ENCODE measurements around the gene FHDC1. TPM values are rescaled to one million over a fixed set of nuclear protein-coding genes. Genes with fewer than 3 reads are reported as not detected.

FHDC1 gene
- polyA plus RNA-seq, 3 donors = 0.21 TPM; not detected in 2

DNA sequence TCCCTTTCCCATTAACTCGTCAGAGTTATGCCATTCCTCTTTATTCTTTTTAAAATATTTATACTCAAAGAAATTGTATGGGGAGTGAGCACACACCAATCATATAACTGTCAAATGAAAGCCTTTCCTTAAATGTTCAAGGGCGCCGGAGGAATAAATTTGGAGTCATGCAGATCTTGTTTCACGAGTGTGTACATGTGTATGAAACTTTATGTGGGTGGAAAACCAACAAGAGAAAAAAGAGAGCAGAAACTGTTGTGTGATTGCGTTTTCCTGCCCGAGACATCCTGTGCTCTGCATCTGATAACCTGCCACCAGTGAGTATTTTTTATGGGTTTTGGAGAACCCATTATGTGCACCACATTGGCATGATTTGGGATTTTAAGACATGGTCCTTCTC is 88.3 kb downstream of the FHDC1 start:
- TF ChIP-seq, protein P1, sequence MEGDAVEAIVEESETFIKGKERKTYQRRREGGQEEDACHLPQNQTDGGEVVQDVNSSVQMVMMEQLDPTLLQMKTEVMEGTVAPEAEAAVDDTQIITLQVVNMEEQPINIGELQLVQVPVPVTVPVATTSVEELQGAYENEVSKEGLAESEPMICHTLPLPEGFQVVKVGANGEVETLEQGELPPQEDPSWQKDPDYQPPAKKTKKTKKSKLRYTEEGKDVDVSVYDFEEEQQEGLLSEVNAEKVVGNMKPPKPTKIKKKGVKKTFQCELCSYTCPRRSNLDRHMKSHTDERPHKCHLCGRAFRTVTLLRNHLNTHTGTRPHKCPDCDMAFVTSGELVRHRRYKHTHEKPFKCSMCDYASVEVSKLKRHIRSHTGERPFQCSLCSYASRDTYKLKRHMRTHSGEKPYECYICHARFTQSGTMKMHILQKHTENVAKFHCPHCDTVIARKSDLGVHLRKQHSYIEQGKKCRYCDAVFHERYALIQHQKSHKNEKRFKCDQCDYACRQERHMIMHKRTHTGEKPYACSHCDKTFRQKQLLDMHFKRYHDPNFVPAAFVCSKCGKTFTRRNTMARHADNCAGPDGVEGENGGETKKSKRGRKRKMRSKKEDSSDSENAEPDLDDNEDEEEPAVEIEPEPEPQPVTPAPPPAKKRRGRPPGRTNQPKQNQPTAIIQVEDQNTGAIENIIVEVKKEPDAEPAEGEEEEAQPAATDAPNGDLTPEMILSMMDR (IDR thresholded peaks at IDR 0.05) = no peak
- Mint-ChIP-seq H3K4me3 (no peak overlapping the region), H3K36me3 (no peaks in the 10 kb centered on the region), H3K27ac (no peak overlapping the region), H3K27me3 (ENCODE audit: low read depth in 3 of 3) (peaks cover 0 to 6% (median 3%) of the 10 kb centered on the region in 3 donors), H3K4me1 (peaks cover 7% of the 10 kb centered on the region), H3K9me3 (peaks cover 4 to 12% (median 7%) of the 10 kb centered on the region in 7 donors)
- no peak for DNase-seq
- H3K79me2 ChIP-seq (ENCODE audit: insufficient read depth, low read length) = no peaks in the 10 kb centered on the region
- no peaks in the 10 kb centered on the region for H3K36me3 ChIP-seq (replicated peaks in 1 of 2; ENCODE audit: control insufficient read depth in 1 of 2, insufficient read depth in 2 of 2, low read length in 2 of 2)
- H3K27ac ChIP-seq (ENCODE audit: low read depth in 1 of 2, low read length in 2 of 2) = no peak overlapping the region
- no peak overlapping the region for H3K4me2 ChIP-seq (replicated peaks; ENCODE audit: extremely low read depth, low read length, poor library complexity, severe bottlenecking)
- H3K4me1 ChIP-seq (ENCODE audit: control insufficient read depth in 1 of 2, insufficient read depth in 2 of 2, low read length in 2 of 2) = peaks cover 23 to 24% of the 10 kb centered on the region in 2 donors
- no peak overlapping the region for H2AFZ ChIP-seq (ENCODE audit: insufficient read depth, low read depth, low read length, poor library complexity, severe bottlenecking)
- intact Hi-C loops (cut with micrococcal nuclease) = no loop called here
- no peak overlapping the region for H3K4me3 ChIP-seq (replicated peaks in 1 of 3; ENCODE audit: low read depth in 2 of 3, low read length in 3 of 3)
- H3K27me3 ChIP-seq (ENCODE audit: control insufficient read depth in 2 of 2, insufficient read depth in 2 of 2, low read length in 2 of 2) = no peaks in the 10 kb centered on the region
- WGBS (ENCODE audit: insufficient coverage) = 97% methylated on average over 3 of the region's 6 CpGs
- H3K9me3 ChIP-seq (replicated peaks in 1 of 2; ENCODE audit: control insufficient read depth in 1 of 2, insufficient read depth in 1 of 2, low read length in 2 of 2) = peaks cover 0 to 5% of the 10 kb centered on the region in 2 donors
- no peaks in the 10 kb centered on the region for H4K20me1 ChIP-seq (ENCODE audit: insufficient read depth, low read length)
- H3K9ac ChIP-seq (ENCODE audit: insufficient read depth, low read length, poor library complexity, severe bottlenecking) = no peak overlapping the region

DNA sequence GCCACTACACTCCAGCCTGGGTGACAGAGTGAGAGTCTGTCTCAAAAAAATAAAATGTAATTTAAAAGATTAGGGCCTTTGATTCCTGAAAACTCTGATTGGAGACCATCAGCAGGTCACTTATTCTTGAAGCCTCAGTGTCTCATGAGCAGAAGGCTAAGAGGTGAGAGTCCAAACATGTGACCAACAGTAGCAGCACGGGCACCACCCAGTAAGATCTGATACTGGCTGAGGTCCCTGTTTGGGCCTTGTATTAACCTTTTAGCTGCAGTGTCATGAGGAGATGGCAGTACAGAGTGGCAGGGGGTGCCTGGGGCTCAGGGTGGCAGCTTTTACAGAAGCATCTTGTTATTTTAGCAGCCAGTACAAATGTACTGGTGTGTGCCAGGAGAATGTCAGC is 89.3 kb downstream of the FHDC1 start:
- H3K4me1 Mint-ChIP-seq = peaks cover 7% of the 10 kb centered on the region
- Histone ChIP-seq H3K27me3 (ENCODE audit: control insufficient read depth in 2 of 2, insufficient read depth in 2 of 2, low read length in 2 of 2) (no peaks in the 10 kb centered on the region), H3K79me2 (ENCODE audit: insufficient read depth, low read length) (no peaks in the 10 kb centered on the region), H3K9me3 (replicated peaks in 1 of 2; ENCODE audit: control insufficient read depth in 1 of 2, insufficient read depth in 1 of 2, low read length in 2 of 2) (peaks cover 0 to 10% of the 10 kb centered on the region in 2 donors), H3K4me3 (replicated peaks in 1 of 3; ENCODE audit: low read depth in 2 of 3, low read length in 3 of 3) (no peak overlapping the region), H4K20me1 (ENCODE audit: insufficient read depth, low read length) (no peaks in the 10 kb centered on the region), H3K27ac (ENCODE audit: low read depth in 1 of 2, low read length in 2 of 2) (no peak overlapping the region), H3K9ac (ENCODE audit: insufficient read depth, low read length, poor library complexity, severe bottlenecking) (no peak overlapping the region), H2AFZ (ENCODE audit: insufficient read depth, low read depth, low read length, poor library complexity, severe bottlenecking) (no peak overlapping the region), H3K36me3 (replicated peaks in 1 of 2; ENCODE audit: control insufficient read depth in 1 of 2, insufficient read depth in 2 of 2, low read length in 2 of 2) (no peaks in the 10 kb centered on the region), H3K4me1 (ENCODE audit: control insufficient read depth in 1 of 2, insufficient read depth in 2 of 2, low read length in 2 of 2) (peaks cover 23 to 24% of the 10 kb centered on the region in 2 donors), H3K4me2 (replicated peaks; ENCODE audit: extremely low read depth, low read length, poor library complexity, severe bottlenecking) (no peak overlapping the region)
- H3K27ac Mint-ChIP-seq = no peak overlapping the region
- peaks cover 0 to 6% (median 1%) of the 10 kb centered on the region in 3 donors for H3K27me3 Mint-ChIP-seq (ENCODE audit: low read depth in 3 of 3)
- TF ChIP-seq, protein P1 (IDR thresholded peaks at IDR 0.05) = no peak
- 100% methylated on average over 1 of the region's 1 CpG for WGBS (ENCODE audit: insufficient coverage)
- no peaks in the 10 kb centered on the region for H3K36me3 Mint-ChIP-seq
- intact Hi-C loops (cut with micrococcal nuclease) = no loop called here
- no peak overlapping the region for H3K4me3 Mint-ChIP-seq
- DNase-seq = no peak
- H3K9me3 Mint-ChIP-seq = peaks cover 7 to 18% (median 12%) of the 10 kb centered on the region in 7 donors
